Liver (tissue), 3 donors: Measurements from ENCODE around the gene LNX1.

Experiments
- GABPA ChIP-seq, 2 donors: IDR thresholded peaks in 1 of 2; conservative IDR thresholded peaks in 1 of 2; 2 replicates each; pipeline ENCODE4 v1.6.1; 2016; ENCODE audit warnings: antibody characterized with exemption in 2 of 2, mild to moderate bottlenecking in 1 of 2, moderate library complexity in 1 of 2
- HNF4A ChIP-seq, 2 donors: conservative IDR thresholded peaks; 2 replicates each; pipeline ENCODE4 v1.6.1; 2016; ENCODE audit warnings: antibody characterized with exemption in 2 of 2, mild to moderate bottlenecking in 2 of 2
- JUND ChIP-seq, 2 donors: IDR thresholded peaks; 2 replicates each; pipeline ENCODE4 v1.6.1; 2016; ENCODE audit warnings: antibody characterized with exemption in 2 of 2
- MAX ChIP-seq: IDR thresholded peaks from 2 replicates; pipeline ENCODE4 v1.6.1; 2016; ENCODE audit warnings: antibody characterized with exemption
- NR2F2 ChIP-seq: IDR thresholded peaks from 2 replicates; pipeline ENCODE4 v1.6.1; 2016; ENCODE audit warnings: antibody characterized with exemption
- RAD21 ChIP-seq, 2 donors: IDR thresholded peaks; 2 replicates each; pipeline ENCODE4 v1.6.1; 2016; ENCODE audit warnings: antibody characterized with exemption in 2 of 2, mild to moderate bottlenecking in 2 of 2
- REST ChIP-seq: IDR thresholded peaks from 2 replicates; pipeline ENCODE4 v1.6.1; 2016; ENCODE audit warnings: antibody characterized with exemption, mild to moderate bottlenecking
- YY1 ChIP-seq: IDR thresholded peaks from 2 replicates; pipeline ENCODE4 v1.6.1; 2016; ENCODE audit warnings: antibody characterized with exemption, mild to moderate bottlenecking
- TF ChIP-seq, protein P1 (sequence below): fragments of 150-350 bp; IDR thresholded peaks from 2 replicates; pipeline ENCODE4 v1.5.1; 2017; ENCODE audit warnings: improper control_type of control experiment, low read depth, low read length; ENCODE audit not compliant: missing input control
- TF ChIP-seq, protein P2 (sequence below): IDR thresholded peaks from 2 replicates; pipeline ENCODE4 v1.6.1; 2016; ENCODE audit warnings: antibody characterized with exemption
- TF ChIP-seq, protein P3 (sequence below): IDR thresholded peaks from 2 replicates; pipeline ENCODE4 v1.6.1; 2016; ENCODE audit warnings: antibody characterized with exemption
- donor health status: healthy.
- donor health status: healthy.

- TF ChIP-seq, protein P1, sequence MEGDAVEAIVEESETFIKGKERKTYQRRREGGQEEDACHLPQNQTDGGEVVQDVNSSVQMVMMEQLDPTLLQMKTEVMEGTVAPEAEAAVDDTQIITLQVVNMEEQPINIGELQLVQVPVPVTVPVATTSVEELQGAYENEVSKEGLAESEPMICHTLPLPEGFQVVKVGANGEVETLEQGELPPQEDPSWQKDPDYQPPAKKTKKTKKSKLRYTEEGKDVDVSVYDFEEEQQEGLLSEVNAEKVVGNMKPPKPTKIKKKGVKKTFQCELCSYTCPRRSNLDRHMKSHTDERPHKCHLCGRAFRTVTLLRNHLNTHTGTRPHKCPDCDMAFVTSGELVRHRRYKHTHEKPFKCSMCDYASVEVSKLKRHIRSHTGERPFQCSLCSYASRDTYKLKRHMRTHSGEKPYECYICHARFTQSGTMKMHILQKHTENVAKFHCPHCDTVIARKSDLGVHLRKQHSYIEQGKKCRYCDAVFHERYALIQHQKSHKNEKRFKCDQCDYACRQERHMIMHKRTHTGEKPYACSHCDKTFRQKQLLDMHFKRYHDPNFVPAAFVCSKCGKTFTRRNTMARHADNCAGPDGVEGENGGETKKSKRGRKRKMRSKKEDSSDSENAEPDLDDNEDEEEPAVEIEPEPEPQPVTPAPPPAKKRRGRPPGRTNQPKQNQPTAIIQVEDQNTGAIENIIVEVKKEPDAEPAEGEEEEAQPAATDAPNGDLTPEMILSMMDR: no peak
- TF ChIP-seq REST: no peak
- TF ChIP-seq MAX: peak; percentile 18
- TF ChIP-seq RAD21 (IDR thresholded peaks at IDR 0.05): no peak
- TF ChIP-seq JUND (IDR thresholded peaks at IDR 0.05): no peak
- TF ChIP-seq GABPA (IDR thresholded peaks at IDR 0.05 in 1 of 2, conservative IDR thresholded peaks at IDR 0.05 in 1 of 2): no peak
- TF ChIP-seq, protein P2, sequence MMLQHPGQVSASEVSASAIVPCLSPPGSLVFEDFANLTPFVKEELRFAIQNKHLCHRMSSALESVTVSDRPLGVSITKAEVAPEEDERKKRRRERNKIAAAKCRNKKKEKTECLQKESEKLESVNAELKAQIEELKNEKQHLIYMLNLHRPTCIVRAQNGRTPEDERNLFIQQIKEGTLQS: no peak
- no peak for TF ChIP-seq YY1
- no peak for TF ChIP-seq NR2F2
- TF ChIP-seq, protein P3, sequence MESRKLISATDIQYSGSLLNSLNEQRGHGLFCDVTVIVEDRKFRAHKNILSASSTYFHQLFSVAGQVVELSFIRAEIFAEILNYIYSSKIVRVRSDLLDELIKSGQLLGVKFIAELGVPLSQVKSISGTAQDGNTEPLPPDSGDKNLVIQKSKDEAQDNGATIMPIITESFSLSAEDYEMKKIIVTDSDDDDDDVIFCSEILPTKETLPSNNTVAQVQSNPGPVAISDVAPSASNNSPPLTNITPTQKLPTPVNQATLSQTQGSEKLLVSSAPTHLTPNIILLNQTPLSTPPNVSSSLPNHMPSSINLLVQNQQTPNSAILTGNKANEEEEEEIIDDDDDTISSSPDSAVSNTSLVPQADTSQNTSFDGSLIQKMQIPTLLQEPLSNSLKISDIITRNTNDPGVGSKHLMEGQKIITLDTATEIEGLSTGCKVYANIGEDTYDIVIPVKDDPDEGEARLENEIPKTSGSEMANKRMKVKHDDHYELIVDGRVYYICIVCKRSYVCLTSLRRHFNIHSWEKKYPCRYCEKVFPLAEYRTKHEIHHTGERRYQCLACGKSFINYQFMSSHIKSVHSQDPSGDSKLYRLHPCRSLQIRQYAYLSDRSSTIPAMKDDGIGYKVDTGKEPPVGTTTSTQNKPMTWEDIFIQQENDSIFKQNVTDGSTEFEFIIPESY: no peak
- TF ChIP-seq HNF4A (conservative IDR thresholded peaks at IDR 0.05): peak; percentile 36 to 47
Observed at GRCh38 chr4:53637348-53637747, 46.1 kb upstream of the LNX1 start.
